Fibroblast of skin of left quadriceps (primary cell): Measurements from ENCODE around the gene C1RL.
"Not testable (repeated sequence)": the region's sequence is repeated elsewhere in the genome, so short reads cannot be mapped to it uniquely, and the experiment has no call there.

Experiments used
- DNase-seq, 2 experiments: peaks; one replicate each; pipeline ENCODE4 v3.0.0-alpha.2; 2013; ENCODE audit warnings: low read depth in 2 of 2

C1RL gene

DNA sequence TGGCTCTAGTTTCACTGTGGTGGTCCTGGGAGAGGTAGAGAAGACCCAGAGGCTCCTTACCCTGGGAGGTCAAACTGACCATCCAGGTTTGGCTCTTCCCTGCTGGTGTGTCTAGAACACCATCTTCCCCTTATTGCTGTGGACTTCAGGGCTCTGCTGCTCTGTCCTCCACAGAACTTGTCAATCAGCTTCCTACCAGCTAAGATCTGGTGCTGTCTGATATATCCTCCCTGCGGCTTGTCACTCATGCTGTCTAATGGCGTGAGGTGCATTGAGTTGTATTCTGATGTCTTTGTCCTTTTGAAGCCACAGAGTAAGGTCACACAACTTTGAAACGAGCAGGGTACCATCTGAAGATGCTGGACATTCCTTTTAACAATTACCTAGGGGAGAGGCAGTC, 7.2 kb upstream of the C1RL start:
- DNase-seq = no peak

- DNase-seq = no peak
These were observed 5.8 kb upstream of the C1RL start for GRCh38 chr12:7114851-7115250.

- no peak for DNase-seq
These were observed 5.0 kb upstream of the C1RL start for GRCh38 chr12:7114008-7114407.

DNA sequence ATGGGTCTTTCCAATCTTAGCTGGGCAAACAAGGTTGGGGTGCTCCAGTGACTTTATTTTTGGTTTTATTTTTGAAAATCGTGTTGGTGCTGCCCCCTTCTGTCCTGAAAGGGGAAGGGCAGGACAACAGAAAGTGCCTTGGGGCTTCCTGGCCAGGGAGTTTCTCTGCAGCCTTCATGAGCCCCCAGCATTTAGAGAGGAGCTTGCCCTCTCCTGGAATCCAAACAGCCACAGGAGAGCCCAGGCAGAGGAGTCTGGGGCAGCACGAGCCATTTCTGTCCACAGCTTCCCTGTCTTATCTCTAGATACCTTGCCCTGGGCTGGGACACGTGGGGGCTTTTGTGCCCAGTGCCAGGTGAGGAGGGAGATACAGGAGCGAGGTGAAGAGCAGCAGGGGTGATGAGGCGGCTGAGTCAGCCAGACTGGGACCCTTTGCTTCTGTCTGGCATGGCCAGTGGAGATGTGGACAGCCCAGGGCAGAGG, 4.4 kb upstream of the C1RL start:
- peak in 1 of 2 experiments; percentile 20 for DNase-seq

GRCh38 chr12:7112041-7112440, 3.0 kb upstream of the C1RL start:
- no peak for DNase-seq

DNA sequence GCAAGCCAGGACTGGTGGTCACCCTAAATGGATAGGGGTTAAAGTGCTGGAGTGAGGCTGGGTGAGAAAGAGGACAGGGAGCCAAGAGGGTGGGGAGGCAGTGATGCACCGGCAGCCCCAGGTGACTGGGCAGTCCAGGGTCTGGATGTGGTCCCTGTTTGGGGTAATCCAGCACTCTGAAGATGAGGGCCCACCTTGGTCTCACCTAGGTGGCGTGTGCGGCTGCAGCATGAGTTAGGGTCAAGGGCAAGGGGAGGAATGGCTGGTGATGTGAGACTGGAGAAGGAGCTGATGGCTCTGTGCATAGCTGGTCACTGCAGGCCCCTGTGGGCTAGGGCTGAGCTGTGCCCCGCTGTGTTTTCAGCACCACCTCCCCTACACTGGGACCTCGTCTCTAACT, 1.6 kb upstream of the C1RL start:
- DNase-seq = no peak

DNA sequence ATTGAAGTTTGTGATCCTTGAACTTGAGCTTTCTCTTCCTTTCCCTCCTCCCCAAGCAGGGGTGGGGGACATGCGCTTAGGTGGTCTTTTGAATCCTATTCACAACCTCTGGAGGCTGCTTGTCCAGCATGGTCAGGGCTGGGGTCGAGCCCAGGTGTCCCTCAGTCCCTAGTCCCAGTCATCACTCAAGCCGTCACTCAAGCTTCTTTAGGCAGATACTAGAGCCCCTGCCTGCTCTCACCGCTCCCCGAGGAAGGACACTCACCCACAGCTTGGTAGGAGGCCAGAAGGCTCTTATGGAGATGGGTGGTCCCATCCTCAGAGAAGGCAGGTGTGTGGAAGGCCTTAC, 532 bp upstream of the C1RL start:
- no peak for DNase-seq

- peak in 1 of 2 experiments; percentile 39 for DNase-seq
These were observed 815 bp downstream of the C1RL start for GRCh38 chr12:7108003-7108795.

DNA sequence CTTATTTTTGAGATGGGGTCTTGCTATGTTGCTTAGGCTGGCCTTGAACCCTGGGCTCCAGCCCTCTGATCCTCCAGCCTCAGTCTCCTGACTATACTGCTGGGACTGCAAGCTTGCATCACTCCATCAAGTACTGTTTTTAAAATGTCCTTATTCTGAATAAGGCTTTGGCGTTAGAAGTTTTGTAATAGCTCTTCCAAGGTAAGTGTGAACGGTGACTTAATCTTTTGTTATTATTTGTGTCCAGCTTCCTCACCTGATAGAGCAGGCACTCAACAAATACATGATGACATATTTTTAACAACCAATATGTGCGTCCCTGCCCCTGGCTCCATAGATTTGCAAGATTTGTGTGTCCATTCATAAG, 1.4 kb downstream of the C1RL start:
- DNase-seq = no peak

DNA sequence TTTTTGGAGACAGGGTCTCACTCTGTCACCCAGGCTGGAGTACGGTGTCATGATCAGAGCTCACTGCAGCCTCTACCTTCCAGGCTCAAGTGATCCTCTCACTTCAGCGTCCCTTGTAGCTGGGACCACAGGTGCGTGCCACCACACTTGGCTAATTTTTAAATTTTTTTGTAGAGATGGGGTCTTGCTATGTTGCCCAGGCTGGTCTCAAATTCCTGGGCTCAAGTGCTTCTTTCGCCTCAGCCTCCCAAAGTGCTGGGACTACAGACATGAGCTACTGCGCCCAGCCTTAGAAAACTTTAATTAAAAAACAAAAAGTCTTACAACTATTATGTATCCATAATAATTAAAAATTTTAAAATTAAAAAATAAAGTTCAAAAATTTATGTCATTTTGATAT, 1.8 kb downstream of the C1RL start:
- DNase-seq = not testable (repeated sequence)

- no peak for DNase-seq
These were observed 2.9 kb downstream of the C1RL start for GRCh38 chr12:7106082-7106481.

- DNase-seq = no peak
These were observed 5.0 kb downstream of the C1RL start for GRCh38 chr12:7103837-7104584.

GRCh38 chr12:7102582-7102981, 6.4 kb downstream of the C1RL start:
- DNase-seq = no peak

DNA sequence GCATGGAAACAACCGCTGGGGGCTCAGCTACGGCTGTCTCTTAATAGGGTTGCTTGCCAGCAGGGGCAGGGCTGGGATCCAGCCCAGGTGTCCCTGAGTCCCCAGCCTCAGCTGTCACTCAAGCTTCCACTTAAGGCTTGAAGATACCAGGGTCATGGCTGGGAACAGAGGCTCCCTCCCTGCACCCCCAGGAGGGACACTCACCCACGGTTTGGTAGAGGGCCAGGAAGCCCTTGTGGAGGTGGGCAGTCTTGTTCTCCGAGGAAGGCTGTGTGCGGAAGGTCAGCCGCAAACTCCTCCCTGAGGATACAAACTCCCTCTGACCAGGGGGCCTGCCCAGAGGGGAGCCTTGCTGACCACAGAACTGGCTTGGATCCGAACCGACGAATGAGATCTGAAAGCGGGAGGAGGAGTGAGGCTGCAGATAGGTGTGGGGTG, 7.3 kb downstream of the C1RL start:
- no peak for DNase-seq

DNA sequence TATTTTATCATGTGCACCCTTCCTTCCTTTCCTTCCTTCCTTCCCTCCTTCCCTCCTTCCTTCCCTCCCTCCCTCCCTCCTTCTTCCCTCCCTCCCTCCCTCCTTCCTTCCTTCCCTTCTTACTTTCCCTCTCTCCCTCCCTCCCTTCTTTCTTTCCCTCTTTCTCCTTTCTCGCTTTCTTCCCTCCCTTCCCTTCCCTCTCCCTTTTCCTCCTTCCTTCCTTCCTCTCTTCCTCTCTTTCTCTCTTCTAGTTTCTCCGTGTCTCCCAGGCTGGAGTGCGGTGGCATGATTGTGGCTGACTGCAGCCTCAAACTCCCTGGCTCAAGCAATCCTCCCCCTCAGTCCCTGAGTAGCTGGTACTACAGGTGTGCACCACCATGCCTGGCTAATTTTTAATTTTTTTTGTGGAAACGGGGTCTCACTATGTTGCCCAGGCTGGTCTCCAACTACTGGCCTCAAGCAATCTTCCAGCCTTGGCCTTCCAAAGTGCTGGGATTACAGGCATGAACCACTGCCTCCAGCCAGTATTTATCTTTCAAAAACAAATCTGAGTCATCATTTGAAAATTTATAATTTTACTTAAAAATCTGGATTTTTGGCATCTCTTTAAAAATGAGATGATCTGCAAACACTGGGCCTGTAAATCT, 7.8 kb downstream of the C1RL start:
- no peak for DNase-seq

DNA sequence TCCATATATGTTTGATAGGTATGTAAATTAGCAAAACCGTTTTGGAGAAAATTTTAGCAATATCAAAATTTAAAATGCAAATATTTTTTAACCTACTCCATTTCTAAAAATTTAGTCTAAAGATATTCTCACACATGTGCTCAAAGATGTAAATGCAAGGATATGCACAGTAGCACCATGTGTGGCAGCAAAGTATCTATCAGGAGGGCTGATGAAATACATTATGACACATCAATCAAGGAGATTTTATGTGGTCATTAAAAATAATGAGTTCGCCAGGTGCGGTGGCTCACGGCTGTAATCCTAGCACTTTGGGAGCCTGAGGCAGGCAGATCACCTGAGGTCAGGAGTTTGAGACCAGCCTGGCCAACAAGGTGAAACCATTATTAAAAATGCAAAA, 8.8 kb downstream of the C1RL start:
- no peak for DNase-seq

DNA sequence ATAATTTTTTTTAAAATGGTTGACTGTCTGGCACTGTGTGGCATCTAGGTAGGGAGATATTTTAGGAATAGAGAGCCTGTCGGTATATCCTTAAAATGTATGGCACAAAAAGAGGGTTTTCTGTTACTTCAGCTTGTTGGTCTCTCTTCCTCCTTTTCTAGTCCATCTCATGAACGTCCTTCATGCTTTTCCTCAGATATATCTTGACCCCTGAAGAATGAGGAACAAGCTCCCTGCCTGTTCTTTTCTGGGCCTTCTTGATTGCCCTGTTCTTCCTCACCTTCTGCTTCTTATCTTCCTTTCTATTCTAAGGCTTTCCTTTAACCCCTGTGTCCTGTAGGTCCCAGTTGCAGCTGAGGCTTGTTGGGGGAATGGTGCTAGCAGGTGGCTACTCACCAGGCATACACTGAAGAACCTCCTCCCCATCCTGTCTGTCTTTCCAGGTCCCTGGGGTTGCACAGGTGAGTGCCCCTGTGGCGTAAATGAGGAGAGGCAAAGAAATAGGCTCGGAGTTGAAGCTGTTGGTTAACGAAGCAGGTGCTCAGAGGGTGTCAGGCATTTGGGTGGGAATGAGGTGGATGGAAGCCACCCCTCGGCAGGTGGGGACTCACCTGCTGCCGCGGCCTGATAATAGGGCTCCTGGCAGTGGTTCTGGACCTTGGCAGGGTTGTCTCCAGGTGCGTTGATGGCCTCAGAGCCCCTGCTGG, 9.6 kb downstream of the C1RL start:
- DNase-seq = no peak

GRCh38 chr12:7096979-7097378, 12.0 kb downstream of the C1RL start:
- DNase-seq = no peak

GRCh38 chr12:7096006-7096932, 12.7 kb downstream of the C1RL start:
- DNase-seq = no peak

DNA sequence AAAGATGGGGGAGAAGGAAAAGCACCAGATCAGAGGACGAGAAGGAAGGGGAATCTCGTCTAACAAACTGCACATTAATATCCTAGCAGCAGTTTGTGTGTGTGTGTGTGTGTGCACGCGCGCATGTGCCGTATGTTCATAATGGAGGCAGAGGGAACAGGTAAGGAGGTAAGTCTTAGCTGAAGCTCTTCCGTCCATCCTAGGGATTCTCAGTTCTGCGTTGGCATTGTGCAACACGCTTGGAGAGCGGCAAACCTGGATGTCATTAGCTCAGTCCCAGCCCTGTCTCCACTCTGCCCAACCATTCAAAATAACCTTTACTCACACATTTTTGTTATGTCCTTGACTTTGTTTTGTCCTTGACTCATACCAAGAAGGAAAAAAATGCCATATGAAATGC, 15.1 kb downstream of the C1RL start:
- no peak for DNase-seq

GRCh38 chr12:7093486-7093885, 15.5 kb downstream of the C1RL start:
- DNase-seq = no peak
